ENCODE results near the gene KIF2C.
"Not testable (repeated sequence)": the region's sequence is repeated elsewhere in the genome, so short reads cannot be mapped to it uniquely, and the experiment has no call there.

KIF2C gene

DNA sequence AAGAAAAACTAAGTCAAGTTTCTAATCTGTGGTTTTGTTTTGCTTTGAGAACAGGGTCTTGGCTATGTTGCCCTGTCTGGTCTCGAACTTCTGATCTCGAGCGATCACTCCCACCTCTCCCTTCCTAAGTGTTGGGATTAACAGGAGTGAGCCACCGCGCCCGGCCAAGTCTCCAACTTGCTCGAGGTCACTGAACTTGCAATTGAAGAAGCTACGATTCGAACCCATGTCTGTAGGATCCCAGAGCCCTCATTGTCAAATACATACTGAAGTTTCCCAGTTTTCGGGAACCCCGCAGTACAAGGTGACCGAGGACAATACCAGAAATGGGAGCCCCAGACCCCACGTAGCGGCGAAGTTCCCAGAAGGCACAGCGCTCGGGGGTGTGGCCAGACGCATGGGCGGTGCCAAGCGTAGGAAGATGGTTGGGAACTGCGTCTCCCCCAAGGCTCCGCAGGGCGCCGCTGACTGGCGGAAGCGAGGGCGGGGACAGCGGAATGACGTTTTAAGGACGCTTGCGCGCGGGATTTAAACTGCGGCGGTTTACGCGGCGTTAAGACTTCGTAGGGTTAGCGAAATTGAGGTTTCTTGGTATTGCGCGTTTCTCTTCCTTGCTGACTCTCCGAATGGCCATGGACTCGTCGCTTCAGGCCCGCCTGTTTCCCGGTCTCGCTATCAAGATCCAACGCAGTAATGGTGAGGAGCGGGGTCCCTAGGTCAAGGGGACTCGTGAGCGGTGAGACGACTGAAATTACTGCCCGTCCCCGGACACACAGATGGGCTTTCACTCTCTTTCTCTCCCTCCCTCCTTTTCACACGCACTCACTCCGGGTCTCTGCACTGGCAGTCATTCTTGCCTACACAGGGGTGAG is at the start of gene KIF2C:
TSS of gene KIF2C (plus strand) at position 531 of the 872 bp plus-strand sequence. CDS start at position 627, 96 bp downstream.
- peak within 1 kb of the TSS; percentile 93 for H3K4me3 ChIP-seq (ENCODE audit: low read length)
- no peak for TF ChIP-seq ZNF274 (IDR thresholded peaks at IDR 0.05; ENCODE audit: low read depth, low read length)

DNA sequence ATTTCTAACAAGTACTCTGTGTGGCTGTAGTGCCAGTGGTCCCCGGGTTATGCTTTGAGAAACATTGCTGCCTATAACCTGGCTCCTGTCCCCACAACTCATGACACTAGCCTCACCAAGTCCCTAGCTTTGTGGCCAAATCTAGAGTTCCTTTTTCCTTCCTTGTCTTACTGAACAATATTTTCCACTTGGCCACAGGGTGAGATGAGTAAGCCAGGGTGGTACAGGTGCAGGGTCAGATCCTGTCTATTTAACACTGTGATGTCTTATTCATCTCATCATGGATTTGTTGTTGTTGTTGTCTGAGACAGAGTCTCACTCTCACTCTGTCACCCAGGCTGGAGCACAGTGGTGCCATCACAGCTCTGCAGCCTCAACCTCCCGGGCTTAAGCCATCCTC is 46.5 kb upstream of the KIF2C start:
- H3K4me3 ChIP-seq (ENCODE audit: low read length), result no peak overlapping the region
- TF ChIP-seq ZNF274 (IDR thresholded peaks at IDR 0.05; ENCODE audit: low read depth, low read length), result no peak

DNA sequence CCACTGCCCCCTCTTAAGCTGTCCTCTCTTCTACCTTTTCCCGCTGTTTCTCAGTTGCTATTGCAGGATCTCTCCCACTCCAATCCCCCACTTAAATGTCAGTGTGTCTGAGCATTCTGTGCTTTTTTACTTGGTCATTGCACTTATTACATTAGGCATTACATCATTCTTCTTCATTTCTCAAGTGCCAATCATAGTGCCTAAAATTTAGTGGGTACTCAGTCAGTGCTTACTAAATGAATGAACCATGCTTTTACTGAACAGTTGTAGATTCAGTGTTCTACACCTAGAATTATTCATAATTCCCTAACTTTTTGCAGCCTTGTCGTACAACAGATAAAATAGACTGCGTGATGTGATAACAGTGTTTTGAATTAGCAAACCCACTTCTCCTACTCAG is 45.7 kb upstream of the KIF2C start:
- H3K4me3 ChIP-seq (ENCODE audit: low read length), result no peak overlapping the region
- TF ChIP-seq ZNF274 (IDR thresholded peaks at IDR 0.05; ENCODE audit: low read depth, low read length), result no peak

DNA sequence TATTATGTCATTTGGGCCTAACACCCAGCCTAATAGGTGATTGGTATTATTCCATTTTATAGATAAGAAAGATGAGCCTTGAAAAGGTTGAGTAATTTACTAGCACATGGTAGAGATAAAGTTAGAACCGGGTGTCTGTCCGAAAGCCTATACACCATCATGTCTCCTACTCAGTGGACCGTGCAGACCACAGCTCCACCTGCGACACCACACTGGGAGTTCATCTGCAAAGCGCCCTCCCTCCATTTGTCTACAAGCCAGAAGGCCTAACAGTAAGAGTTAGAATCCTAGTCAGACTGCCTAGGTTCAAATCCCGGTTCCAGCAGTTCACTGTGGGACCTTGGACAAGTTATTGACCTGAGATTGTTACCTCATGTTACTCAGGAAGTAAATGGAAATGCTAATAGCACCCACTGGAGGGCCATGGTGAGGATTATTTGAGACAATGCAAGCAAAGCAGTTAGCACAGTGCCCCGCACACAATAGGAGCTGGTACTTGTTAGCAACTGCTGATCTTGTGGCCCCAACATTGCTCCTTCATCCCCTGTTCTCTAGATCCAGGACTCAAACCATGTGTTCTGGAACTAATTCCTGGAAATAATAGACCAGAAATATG is 44.7 kb upstream of the KIF2C start:
- no peak overlapping the region; the same call in 1 of the 2 replicates for H3K4me3 ChIP-seq (ENCODE audit: low read length)
- TF ChIP-seq ZNF274 (IDR thresholded peaks at IDR 0.05; ENCODE audit: low read depth, low read length), result no peak

DNA sequence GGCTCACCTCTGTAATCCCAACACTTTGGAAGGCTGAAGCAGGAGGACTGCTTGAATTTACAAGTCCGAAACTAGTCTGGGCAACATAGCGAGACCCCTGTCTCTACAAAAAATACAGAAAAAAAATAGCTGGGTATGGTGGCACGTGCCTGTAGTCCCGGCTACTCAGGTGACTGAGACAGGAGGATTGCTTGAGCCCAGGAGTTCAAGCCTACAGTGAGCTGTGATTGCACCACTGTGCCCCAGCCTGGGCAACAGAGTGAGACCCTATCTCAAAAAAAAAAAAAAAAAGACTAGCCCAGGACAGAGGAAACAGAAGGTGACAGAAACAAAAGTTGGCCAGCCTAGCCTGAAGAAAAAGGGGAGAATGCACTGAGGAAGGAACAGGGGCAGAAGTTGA is 44.0 kb upstream of the KIF2C start:
- no peak overlapping the region for H3K4me3 ChIP-seq (ENCODE audit: low read length)
- no peak for TF ChIP-seq ZNF274 (IDR thresholded peaks at IDR 0.05; ENCODE audit: low read depth, low read length)

DNA sequence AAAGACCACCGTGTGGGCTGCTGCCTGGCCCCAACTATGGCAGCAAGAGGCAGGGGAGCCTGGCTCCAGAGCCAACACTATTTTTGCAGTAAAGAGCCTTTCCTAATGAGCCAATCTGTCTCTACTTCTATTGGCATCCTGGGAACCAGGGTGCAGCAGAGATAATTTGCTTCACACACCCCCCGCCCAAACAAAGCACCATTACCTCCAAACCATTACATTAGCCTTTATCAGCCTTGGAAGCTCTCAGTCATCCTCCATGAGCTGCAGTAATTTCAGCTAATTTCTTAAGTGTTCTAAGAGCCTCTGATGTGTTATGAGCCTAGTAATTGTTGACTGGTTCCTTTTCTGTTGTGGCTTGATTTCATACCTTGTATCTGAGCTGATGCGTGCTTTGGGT is 43.5 kb upstream of the KIF2C start:
- H3K4me3 ChIP-seq (ENCODE audit: low read length), result no peak overlapping the region
- no peak for TF ChIP-seq ZNF274 (IDR thresholded peaks at IDR 0.05; ENCODE audit: low read depth, low read length)

DNA sequence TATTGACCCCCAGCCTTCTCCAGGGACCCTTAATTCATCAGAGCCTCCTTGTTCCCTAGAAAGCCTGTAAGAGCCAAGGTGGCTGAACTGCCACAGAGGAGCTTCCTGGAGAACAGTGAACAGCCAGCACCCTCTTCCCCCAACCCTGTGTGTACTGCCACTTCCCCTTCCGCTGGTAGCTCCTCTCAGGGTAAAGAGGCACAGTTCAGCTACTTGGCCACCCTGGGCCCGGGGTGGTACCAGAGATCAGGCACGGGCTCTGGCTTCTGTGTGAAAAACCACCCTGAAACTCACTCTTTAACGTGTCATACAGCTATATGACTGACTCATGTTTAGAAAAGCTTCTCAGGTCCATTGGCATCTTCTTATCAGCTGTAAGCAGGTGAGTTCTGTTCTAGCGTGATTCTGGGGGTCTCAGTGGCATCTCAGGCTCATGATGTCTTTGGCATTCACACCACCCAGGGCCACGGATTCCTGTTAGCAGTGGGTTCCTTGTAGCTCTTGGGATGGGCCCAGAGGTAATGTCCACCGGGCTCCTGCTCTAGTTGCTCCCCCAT is 42.8 kb upstream of the KIF2C start:
- H3K4me3 ChIP-seq (ENCODE audit: low read length), result no peak overlapping the region
- no peak for TF ChIP-seq ZNF274 (IDR thresholded peaks at IDR 0.05; ENCODE audit: low read depth, low read length)

DNA sequence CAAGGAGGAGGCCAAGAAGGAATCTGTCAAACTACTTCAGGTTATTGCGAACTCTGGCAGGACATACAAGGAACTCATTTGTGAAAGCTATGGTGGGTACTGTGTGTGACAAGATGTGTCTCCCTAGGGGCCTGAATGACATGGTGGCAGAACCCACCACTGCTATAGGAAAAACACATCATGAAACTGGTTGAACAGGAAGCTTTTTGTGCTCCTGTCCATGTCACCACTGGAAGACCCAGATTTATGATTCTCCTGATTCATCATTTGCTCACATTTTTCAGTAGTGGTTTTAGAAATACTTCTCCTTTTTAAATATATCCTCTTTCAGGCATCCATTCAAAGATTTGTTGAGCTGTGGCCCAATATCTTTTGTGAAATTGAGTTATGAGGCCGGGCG is 41.5 kb upstream of the KIF2C start:
- no peak for TF ChIP-seq ZNF274 (IDR thresholded peaks at IDR 0.05; ENCODE audit: low read depth, low read length)
- H3K4me3 ChIP-seq (ENCODE audit: low read length), result no peak overlapping the region

DNA sequence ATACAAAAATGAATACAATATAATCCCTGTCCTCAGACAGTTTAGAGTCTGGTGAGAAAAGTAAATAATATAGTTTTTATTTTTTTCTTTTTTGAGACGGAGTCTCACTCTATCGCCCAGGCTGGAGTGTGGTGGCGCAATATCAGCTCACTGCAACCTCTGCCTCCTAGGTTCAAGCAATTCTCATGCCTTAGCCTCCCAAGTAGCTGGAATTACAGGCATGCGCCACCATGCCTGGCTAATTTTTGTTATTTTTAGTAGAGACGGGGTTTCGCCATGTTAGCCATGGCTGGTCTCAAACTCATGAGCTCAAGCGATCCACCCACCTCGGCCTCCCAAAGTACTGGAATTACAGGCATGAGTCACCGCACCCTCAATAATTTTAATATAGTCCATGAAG is 40.3 kb upstream of the KIF2C start:
- H3K4me3 ChIP-seq (ENCODE audit: low read length), result not testable (repeated sequence)

DNA sequence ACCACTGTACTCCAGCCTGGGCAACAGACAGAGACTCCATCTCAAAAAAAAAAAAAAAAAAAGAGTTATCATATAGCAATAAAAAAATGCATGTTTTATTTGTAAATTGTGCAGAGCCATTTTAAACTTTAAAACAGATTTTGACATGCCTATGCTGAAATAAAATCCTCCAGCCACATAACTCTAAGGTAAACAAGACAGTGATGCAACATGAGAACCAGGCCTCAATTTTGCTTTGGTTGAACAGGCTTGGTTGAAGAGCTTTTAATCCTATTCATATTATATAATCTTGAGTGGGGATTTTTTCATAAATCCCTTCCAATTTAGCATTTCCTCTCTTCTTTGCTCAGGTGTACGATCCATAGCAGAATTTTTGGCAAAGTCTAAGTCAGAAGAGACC is 39.1 kb upstream of the KIF2C start:
- TF ChIP-seq ZNF274 (IDR thresholded peaks at IDR 0.05; ENCODE audit: low read depth, low read length), result no peak
- no peak overlapping the region for H3K4me3 ChIP-seq (ENCODE audit: low read length)

DNA sequence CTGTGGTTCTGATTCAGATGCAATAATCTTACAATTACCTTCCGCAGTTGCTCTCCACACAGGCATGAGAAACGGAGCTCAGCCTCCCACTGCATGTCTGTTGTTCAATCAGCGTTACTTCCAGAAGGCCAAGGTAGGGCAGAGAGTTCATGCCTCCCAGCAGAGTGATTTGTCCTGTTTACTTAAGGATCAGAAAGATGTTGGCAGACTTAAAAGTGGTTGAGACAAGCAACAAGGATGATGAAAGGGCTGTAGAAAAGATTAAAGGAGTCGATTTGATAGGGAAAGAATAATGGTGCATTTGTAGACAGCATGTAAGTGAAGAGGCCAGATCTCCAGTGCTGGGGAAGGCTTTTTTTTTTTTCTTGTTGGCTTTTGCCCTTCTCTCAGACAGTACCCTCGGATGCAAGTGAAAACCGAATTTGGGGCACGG is 38.5 kb upstream of the KIF2C start:
- no peak for TF ChIP-seq ZNF274 (IDR thresholded peaks at IDR 0.05; ENCODE audit: low read depth, low read length)
- H3K4me3 ChIP-seq (ENCODE audit: low read length), result no peak overlapping the region

DNA sequence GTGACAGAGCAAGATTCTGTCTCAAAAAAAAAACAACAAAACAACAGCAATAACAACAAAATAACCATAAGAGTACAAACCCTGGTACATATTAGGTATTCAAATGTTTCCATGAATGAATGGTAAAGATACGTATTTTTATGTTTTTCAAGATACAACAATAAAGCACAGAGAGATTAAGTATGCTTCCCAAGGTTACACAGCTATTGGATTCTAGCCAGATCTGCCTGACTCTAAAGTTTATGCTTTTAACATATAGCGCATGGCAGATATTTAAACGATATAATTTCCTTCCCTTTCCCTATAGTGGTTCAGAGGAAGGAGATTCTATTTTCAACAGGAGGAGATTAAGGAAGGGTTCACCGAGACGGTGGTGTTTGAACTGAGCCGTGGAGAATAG is 34.2 kb upstream of the KIF2C start:
- no peak overlapping the region for H3K4me3 ChIP-seq (ENCODE audit: low read length)
- TF ChIP-seq ZNF274 (IDR thresholded peaks at IDR 0.05; ENCODE audit: low read depth, low read length), result no peak

DNA sequence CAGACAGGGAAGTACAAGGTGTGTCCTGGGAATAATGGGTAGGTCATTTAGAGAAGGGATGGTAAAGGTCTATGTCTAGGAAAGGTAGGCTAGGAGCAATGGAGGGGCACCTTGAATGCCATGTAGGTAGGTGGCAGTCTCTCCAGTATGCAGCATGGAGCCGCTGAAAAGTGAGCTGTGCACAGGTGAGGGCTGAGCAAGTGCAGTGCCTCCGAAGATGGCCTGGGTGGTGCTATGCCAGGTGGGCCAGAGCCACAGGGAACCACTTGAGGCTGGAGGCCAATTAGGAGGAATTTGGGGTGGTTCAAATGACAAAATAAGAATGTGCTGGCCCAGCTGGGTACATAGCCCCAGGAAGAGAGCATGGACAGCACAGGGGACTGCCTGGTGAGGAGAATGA is 33.7 kb upstream of the KIF2C start:
- H3K4me3 ChIP-seq (ENCODE audit: low read length), result no peak overlapping the region
- no peak for TF ChIP-seq ZNF274 (IDR thresholded peaks at IDR 0.05; ENCODE audit: low read depth, low read length)

DNA sequence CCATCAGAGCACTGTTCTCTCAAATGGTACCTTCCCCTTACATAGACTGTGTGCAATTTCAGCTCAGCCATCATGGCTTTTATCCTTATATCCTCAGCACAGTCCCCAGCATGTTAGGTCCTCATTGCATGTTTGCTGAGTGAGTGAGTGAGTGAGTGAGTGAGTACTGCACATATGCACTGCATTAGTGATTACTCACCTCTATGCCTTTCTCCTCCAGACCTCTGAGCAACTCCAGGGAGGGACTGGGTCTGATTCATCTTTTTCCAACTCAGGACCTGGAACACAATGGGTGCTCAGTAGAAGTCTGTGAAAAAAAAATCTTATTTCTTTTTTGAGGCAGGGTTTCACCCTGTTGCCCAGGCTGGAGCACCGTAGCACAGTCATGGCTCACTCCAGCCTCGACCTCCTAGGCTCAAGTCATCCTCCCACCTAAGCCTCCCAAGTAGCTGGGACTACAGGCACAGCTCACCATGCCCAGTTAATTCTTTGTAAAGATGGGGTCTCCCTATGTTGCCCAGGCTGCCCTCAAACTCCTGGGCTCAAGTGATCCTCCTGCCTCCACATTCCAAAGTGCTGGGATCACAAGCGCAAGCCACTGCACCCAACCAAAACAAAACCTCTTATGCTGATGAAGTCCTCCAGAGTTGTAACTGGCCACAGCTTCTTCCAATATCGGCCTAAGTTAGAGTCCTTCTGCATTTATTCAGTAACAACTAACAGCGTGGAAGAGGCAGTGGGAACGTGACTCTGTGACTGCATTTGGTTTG is 32.3 kb upstream of the KIF2C start:
- TF ChIP-seq ZNF274 (IDR thresholded peaks at IDR 0.05; ENCODE audit: low read depth, low read length), result no peak
- no peak overlapping the region for H3K4me3 ChIP-seq (ENCODE audit: low read length)

Data from GM08714 (cell line).